Activated CD8-positive, alpha-beta memory T cell treated with anti-CD3 and anti-CD28 coated beads for 24 hours (primary cell): ENCODE results near the gene MIF4GD.
"Not testable (repeated sequence)": the region's sequence is repeated elsewhere in the genome, so short reads cannot be mapped to it uniquely, and the experiment has no call there.

Experiments used
- DNase-seq: peaks from one replicate; pipeline ENCODE4 v3.0.0-alpha.2; 2020

The MIF4GD gene, protein sequence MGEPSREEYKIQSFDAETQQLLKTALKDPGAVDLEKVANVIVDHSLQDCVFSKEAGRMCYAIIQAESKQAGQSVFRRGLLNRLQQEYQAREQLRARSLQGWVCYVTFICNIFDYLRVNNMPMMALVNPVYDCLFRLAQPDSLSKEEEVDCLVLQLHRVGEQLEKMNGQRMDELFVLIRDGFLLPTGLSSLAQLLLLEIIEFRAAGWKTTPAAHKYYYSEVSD

DNA sequence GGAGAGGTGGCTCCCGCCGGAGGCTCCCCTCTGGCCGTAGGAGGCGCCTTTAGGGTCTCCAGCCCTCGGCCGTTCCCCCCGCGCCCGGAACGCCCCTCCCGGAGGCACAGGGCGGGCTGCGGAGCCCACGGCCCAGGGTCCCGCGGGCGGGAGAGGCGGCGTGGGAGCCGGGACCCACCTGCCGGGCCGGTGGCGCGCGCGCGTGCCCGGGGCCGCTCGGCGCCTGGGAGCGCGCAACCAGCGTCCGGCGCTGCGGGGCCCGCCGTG, at the start of gene MIF4GD:
MIF4GD (minus strand) TSS at position 266 of the 267 bp plus-strand sequence. CDS start 1,036 bp downstream, outside the sequence.
- DNase-seq, result no peak

DNA sequence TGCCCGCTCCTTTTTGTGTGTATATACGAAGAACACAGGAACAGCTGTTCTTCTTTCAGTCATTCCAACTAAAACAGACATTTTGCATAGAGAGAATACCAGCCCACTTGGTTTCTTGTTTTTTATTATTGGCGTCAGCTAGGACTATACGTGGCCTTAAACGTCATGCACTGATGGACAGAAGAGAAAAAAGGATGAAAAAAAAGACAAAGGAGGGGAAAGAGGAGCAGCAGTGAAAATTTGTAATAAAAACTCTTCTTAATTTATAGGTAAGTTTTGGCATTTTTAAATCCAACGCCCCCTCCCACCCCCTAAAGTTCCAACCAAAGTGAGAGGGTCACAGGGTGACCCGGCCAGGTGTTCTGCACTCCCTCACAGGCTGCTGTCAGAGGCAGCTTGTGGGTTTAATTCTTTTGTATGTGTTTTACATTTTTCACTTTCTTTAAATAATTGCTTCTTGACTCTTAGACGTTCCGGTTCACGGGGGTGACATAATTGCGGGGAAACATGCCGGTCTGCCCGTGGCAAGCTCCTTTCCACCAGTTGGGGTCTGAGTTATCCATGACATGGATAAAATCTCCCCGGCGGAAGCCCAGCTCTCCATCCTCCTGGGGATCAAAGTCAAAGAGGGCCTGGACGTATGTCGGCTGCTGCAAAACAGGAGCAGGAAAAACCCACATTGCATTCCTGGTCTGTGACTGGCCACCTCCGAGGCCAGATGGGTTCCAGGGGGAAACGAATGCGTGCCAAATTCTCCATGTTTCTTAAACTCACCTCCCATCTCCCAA, 49.1 kb upstream of the MIF4GD start:
- no peak for DNase-seq

DNA sequence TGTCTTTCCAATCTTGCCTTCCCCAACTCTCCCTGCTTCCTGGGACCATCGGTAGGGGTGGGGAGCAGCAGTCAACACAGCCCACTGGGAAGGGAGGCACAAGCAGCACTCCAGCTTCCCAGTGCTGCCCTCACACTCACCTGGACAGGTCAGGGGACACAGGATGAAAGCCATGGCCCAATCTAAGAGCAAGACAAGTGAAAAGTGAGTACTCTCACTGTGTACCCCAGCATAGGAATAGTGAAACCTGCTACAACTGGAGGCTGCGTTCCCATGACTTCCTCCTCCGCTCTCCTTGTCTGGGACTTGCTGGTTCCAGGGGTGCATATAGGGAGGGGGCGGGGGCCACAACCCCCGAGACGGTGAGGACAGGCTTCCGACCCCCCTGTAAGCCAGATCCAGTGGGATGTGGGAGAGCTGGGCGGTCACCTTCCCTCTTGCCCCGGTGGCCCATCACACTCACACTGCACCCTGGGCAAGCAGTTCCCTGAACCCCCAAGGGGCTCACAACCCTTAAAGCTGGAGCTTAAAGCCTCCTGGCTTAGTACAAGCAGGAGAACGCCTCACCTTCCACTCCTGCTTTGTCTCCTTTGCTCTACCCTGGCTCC, 47.7 kb upstream of the MIF4GD start:
- no peak for DNase-seq

- no peak for DNase-seq
Observed at GRCh38 chr17:75318211-75318610, 47.2 kb upstream of the MIF4GD start.

- DNase-seq, result no peak
Observed at GRCh38 chr17:75317671-75318070, 46.6 kb upstream of the MIF4GD start.

DNA sequence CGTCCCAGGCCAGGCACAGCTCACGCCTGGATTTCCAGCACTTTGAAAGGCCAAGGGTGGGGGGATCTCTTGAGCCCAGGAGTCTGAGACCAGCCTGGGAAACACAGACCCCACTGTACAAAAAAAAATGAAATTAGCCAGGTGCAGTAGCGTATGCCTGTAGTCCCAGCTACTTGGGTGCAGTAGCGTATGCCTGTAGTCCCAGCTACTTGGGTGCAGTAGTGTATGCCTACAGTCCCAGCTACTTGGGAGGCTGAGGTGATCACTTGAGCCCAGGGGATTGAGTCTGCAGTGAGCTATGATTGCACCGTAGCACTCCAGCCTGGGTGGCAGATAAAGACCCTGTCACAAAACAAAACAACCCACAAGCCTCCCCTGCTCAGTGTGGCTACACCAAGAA, 45.2 kb upstream of the MIF4GD start:
- no peak for DNase-seq

GRCh38 chr17:75315541-75316243, 44.7 kb upstream of the MIF4GD start:
- no peak for DNase-seq

GRCh38 chr17:75313941-75314551, 43.0 kb upstream of the MIF4GD start:
- DNase-seq, result no peak

GRCh38 chr17:75308732-75309629, 38.0 kb upstream of the MIF4GD start:
- no peak for DNase-seq

DNA sequence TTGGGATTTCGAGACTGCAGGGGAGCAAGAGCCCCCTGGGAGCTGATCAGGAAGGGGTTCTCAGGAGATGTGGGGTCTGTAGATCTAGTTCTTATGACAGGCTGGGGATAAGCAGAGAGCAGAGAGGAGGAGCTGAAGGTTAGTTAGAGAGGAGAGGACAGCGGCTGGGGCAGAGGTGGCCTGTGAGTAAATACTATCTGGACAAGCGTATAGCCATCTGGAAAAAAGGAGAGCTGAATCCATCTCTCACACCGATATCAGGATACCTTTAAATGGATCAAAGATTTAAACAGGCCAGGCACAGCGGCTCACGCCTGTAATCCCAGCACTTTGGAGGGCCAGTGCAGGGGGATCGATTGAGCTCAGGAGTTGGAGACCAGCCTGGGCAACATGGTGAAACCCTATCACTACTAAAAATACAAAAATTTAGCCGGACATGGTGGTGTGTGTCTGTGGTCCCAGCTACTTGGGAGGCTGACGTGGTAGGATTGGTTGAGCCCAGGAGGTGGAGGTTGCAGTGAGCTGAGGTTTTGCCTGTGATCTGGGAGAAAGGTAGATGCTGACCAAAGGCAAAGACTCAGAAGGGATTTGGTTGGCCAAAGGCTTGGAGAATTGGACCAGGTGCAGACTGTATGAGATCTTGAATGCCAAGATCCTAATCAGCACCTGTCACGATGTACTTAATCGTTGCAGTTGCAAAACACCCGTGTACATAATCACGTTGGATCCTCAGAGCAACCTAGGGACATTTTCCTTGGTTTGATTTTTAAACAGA, 37.1 kb upstream of the MIF4GD start:
- DNase-seq, result no peak

DNA sequence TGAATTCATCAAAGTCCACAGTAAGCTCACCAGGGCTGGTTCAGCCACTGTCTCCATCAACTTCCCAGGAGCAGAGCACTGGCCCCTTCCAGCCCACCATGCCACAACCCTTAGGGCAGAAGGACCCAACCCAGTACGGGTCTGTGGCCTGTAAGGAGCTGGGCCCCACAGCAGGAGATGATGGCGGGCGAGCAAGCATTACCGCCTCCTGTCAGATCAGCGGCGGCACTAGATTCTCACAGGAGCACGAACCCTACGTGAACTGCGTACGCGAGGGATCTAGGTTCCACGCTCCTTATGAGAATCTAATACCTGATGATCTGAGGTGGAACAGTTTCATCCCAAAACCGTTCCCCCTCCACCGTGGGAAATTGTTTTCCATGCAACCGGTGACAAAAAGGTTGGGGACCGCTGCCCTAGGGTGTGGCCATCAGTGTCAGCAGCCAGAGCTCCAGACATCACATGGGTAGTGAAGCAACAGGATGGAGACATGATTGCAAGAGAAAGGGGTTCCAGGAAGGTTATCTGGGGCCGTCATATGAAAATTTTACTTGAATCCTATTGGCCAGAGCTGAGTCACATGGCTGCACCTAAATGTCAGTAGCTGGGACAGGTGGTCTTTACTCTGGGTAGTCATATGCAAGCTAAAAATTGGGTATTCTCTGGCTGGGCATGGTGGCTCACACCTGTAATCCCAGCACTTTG, 30.6 kb upstream of the MIF4GD start:
- no peak for DNase-seq

- no peak for DNase-seq
Observed at GRCh38 chr17:75301049-75301448, 30.0 kb upstream of the MIF4GD start.

DNA sequence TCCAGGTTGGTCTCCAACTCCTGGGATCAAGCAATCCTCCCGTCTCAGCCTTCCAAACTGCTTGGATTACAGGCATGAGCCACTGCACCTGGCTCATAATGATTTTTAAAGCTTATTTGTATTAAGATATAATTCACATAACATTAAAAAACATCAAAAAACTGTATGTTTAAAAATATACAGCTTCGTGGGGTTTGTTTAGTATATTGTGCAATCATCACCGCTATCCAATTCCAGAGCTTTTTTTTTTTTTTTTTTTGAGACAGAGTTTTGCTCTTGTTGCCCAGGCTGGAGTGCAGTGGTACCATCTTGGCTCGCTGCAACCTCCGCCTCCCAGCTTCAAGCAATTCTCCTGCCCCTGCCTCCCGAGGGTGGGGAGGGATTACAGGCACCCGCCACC, 29.2 kb upstream of the MIF4GD start:
- DNase-seq, result no peak

- no peak for DNase-seq
Observed at GRCh38 chr17:75295201-75296158, 24.4 kb upstream of the MIF4GD start.

- DNase-seq, result not testable (repeated sequence)
Observed at GRCh38 chr17:75292810-75293448, 21.9 kb upstream of the MIF4GD start.

DNA sequence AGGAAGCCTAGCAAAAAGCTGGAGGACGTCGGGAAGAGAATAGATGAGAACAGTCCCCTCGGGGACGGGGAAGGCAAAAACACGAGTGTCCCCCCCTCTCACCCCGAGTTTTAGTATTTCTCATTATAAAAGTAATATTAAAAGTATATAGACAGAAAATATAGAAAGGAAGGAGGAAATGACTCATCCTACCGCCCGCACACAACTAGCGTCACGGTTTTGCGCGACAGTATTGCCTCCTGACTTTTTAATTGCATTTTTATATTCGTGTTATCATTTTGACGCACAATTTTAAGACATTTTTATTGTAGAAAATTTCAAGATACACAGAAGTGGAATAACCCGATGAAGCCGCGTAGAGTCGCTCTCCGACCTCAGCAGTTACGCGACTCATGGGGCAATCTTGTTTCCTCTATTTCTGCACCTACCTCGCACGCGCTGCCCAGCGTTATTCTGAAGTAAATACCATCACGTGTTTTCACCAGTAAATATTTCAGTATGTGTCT, 18.9 kb upstream of the MIF4GD start:
- DNase-seq, result no peak

DNA sequence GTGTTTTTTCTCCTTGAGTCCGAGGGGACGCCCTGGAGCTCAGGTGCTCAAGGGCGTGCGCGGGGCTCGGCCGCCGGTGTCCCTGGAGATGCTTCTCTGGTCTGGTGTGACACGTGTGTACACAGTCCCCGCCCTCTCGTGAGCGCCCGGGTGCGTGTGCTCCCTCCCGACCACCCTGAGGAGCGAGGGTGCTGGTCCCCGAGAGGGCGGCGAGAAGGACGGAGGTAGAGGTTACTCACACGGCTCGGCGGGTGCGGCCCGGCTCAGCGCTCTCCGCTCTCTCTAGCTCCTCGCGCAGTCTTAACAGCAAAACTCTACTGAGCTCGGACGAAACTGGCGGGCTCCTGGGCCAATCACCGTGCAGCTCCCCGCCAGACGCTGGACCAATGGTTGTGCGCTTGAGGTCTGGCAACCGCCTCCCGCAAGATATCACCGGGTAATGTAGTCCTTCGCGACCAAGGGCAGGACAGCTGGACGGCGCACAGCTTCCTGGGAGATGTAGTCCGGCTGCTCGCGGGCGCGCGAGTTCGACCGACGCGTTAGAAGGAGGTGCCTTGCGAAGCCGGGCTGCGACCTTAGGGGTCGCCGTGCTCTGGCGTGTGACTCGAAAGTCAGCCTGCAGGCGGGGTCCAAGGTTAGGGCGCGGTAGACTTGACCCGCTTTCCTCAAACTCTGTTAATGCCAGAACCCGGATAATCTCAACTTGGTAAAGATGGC, 18.2 kb upstream of the MIF4GD start, which contains the start of gene SLC25A19:
SLC25A19 (minus strand) TSS at position 319 of the 717 bp plus-strand sequence. CDS start 2,669 bp downstream, outside the sequence.
- peak; percentile 95 for DNase-seq

- no peak for DNase-seq
Observed at GRCh38 chr17:75288770-75289114, 17.7 kb upstream of the MIF4GD start.
